CD4-positive, alpha-beta T cell treated with Interleukin-17A for 1 hour (primary cell): ENCODE results near the gene DOCK2.

Source experiments
- DNase-seq: peaks from one replicate; pipeline ENCODE4 v3.0.0-alpha.2; 2020

Gene DOCK2

GRCh38 chr5:170108266-170108785, 471.3 kb downstream of the DOCK2 start:
- DNase-seq, result no peak

- no peak for DNase-seq
These were observed 472.3 kb downstream of the DOCK2 start for GRCh38 chr5:170109059-170110031.

GRCh38 chr5:170110403-170111087, 473.5 kb downstream of the DOCK2 start:
- DNase-seq, result no peak

GRCh38 chr5:170111088-170111785, 474.2 kb downstream of the DOCK2 start:
- DNase-seq, result no peak

- DNase-seq, result no peak
These were observed 475.9 kb downstream of the DOCK2 start for GRCh38 chr5:170112876-170113521.

GRCh38 chr5:170113522-170113900, 476.4 kb downstream of the DOCK2 start:
- DNase-seq, result no peak

- DNase-seq, result no peak
These were observed 477.2 kb downstream of the DOCK2 start for GRCh38 chr5:170114271-170114670.

- DNase-seq, result no peak
These were observed 478.9 kb downstream of the DOCK2 start for GRCh38 chr5:170115925-170116324.

- no peak for DNase-seq
These were observed 480.7 kb downstream of the DOCK2 start for GRCh38 chr5:170117736-170118135.

- DNase-seq, result no peak
These were observed 483.5 kb downstream of the DOCK2 start for GRCh38 chr5:170120576-170120975.

- no peak for DNase-seq
These were observed 484.2 kb downstream of the DOCK2 start for GRCh38 chr5:170121321-170121720.

GRCh38 chr5:170126061-170126460, 489.0 kb downstream of the DOCK2 start:
- DNase-seq, result no peak

- no peak for DNase-seq
These were observed 489.6 kb downstream of the DOCK2 start for GRCh38 chr5:170126626-170127025.

- no peak for DNase-seq
These were observed 494.2 kb downstream of the DOCK2 start for GRCh38 chr5:170131235-170131634.

- DNase-seq, result no peak
These were observed 495.3 kb downstream of the DOCK2 start for GRCh38 chr5:170132269-170132975.
